GM10847 (cell line): Measurements from ENCODE around the gene COX8C.

Experiments used
- POLR2A ChIP-seq: IDR thresholded peaks from 2 replicates; pipeline ENCODE4 v1.6.1; 2011; ENCODE audit not compliant: insufficient read length; ENCODE audit errors: extremely low read depth

The COX8C gene

GRCh38 chr14:93317210-93317874 lies 29.6 kb upstream of the COX8C start:
- TF ChIP-seq POLR2A, result no peak

DNA sequence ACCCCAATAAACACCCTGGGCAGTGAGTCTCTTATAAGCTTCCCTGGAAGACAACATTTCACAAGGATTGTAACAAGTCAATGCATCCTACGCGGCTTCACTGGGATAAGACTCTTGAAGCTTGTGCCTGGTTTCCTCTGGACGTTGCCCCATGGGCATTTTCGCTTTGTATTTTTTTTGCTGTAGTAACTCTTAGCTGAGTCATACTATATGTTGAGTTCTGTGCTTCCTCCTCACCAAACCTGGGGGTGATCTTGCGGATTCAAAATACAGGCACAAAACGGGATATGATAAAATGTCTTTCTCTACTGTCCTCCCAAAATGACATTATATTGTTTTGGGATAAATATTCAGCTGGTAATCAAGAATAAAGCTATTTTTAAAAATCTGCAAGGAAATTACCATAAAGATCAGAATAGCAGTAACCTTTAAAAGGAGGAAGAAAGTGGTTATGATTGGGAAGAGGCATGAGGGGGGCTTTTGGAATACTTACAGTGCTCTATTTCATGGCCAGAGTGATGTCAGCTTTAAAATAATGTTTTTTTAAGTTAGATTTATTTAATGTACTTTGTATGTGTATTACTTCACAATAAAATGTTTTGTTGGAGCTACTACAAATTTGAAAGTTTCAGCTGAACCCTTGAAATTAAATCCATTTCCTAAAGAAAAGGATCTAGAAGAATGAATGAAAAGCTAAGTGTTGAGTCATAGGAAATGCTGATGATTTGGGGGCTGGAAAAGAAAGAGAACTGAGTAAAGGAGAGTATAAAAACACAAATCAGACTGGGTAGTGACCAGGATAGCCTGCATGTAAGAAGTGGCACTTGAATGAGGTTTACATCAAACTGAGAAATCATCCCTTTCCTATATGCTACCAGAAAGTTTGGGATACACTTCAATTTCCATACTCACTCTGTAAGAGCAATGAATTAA lies 28.8 kb upstream of the COX8C start:
- TF ChIP-seq POLR2A, result no peak

DNA sequence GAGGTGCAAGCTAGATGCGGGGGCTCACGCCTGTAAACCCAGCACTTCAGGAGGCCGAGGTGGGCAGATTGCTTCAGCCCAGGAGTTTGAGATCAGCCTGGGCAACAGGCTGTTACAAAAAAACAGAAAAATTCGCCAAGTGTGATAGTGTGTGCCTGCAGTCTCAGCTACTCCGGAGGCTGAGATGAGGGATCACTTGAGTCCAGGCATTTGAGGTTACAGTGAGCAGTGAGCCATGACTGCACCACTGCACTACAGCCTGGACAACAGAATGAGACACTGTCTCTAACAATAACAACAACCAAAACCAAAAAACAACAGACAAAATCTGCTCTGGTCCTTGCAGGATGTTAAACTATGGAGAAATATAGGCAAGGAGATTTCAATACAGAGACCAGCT lies 28.1 kb upstream of the COX8C start:
- TF ChIP-seq POLR2A, result no peak

DNA sequence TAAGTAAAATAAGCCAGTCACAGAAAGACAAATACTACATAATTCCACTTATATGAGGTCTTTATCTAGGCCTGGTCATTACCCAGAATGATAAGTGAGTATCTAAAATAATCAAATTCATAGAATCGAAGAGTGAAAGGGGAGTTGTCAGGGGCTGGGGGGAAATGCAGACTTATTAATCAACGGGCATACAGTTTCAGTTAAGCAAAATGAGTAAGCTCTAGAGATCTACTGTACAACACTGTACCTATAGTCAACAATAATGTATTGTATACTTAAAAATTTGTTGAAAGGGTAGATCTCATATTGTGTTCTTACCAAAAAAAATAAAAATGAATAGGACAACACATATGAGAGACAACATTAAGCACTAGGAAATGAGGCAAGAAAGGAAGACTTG lies 27.5 kb upstream of the COX8C start:
- TF ChIP-seq POLR2A, result no peak

DNA sequence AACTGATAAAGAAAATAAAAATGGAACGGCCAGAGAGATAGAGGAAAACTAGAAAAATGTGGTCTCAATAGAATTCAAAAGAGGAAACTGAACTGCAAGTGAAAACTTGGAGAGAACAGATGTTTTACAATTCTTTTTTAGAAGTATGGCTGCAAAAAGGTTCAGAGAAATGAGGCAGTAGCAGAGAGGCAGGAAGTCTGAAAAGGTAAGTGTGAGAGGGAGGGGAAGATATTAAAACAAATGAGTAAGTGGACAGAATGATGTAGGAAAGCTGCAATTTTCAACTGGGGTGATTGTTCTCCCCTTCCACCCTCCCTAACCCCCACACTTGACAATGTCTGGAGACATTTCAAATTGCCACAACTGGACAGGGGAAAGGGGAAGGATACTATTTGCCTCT lies 27.0 kb upstream of the COX8C start:
- TF ChIP-seq POLR2A, result no peak

GRCh38 chr14:93320489-93320888 lies 26.5 kb upstream of the COX8C start:
- no peak for TF ChIP-seq POLR2A

- no peak for TF ChIP-seq POLR2A
Observed at GRCh38 chr14:93322929-93323599, 23.9 kb upstream of the COX8C start.

GRCh38 chr14:93323600-93324174 lies 23.3 kb upstream of the COX8C start:
- no peak for TF ChIP-seq POLR2A

GRCh38 chr14:93326196-93326595 lies 20.8 kb upstream of the COX8C start:
- no peak for TF ChIP-seq POLR2A

DNA sequence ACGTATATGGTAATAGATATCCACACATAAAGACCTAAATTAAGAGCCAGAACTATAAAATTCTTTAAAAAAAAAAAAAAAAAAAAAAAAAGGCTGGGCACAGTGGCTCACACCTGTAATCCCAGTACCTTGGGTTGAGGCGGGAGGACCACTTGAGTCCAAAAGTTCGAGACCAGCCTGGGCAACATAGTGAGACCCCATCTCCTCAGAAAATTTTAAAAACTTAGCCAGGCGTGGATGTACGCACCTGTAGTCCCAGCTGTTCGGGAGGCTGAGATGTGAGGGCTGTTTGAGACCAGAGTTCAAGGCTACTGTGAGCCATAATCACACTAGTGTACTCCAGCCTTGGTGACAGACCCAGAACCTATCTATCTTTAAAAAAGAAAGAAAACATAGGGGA lies 18.4 kb upstream of the COX8C start:
- TF ChIP-seq POLR2A, result no peak

DNA sequence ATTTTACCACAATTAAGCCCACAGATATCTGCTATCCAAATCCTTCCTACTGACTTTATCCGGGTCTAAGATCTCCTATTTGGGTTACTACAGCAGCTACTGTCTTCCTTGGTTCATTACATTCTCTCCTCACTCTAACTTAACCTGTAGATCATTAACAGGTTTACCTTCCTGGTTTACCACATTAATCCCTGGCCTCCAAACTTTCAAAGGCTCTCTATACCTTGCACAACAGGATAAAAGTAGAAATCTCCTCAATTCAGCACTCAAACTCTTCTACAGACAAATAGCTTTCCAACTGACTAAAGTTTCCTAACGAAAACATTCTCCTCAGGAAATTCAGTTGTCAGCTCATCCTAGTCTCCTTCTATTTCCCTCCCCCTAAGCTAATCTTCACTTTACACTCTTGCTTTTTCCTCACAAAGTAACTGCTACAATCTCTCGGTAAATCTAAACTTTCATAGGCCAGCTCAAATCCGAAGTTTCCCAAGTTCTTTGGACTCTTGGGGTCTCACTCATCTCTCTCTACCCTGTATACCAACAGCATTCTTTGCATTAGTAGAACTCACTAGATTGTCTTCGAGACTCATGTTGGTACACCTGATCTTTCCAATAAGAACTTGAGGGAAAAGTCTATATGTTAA lies 16.9 kb upstream of the COX8C start:
- no peak for TF ChIP-seq POLR2A

- no peak for TF ChIP-seq POLR2A
Observed at GRCh38 chr14:93330609-93331000, 16.4 kb upstream of the COX8C start.

GRCh38 chr14:93331002-93331727 lies 15.8 kb upstream of the COX8C start:
- no peak for TF ChIP-seq POLR2A

DNA sequence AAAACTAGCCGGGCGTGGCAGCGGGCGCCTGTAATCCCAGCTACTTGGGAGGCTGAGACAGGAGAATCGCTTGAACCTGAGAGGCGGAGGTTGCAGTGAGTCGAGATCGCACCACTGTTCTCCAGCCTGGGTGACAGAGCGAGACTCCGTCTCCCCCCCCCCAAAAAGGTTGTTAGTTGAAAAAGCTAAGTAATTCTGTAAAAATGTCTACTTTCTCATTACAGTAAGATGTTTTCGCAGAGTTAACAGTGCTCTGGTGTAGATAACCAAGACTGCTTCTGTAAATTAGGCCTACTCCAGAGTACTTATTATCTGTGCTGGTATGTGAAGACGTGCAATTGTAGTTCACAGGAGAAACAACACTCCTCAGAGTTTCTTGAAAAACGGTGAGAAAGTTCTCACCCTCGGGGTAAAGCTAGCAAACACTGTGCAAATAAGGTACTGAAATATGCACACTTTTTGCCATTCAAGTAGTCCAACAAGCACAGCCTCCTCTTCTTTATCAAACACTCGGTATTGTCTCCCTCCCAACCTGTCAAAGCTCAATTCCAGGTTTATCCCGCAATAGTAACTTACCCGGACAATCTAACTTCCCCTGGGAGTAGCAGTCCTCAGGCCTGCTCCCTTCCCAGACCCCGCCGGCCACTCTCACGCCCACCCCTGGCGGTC lies 15.1 kb upstream of the COX8C start:
- TF ChIP-seq POLR2A, result no peak
